Activated naive CD4-positive, alpha-beta T cell treated with anti-CD3 and anti-CD28 coated beads for 36 hours (primary cell): ENCODE results near the gene ADGRV1. TPM values are rescaled to one million over a fixed set of nuclear protein-coding genes. Genes with fewer than 3 reads are reported as not detected.

Experiments used
- CTCF ChIA-PET: fragments of 350-600 bp; sonication (Branson Sonifier 250); formaldehyde crosslinking; loops from one replicate; lab custom pipeline; 2021; ENCODE audit warnings: antibody characterized with exemption; lab: Charles Lee
- DNase-seq: peaks from one replicate; pipeline ENCODE4 v3.0.0-alpha.2; 2020
- H3K27ac Mint-ChIP-seq: one replicate; pipeline ENCODE4 v1.8.0; 2021; ENCODE audit warnings: mild to moderate bottlenecking, mixed read lengths
- H3K27me3 Mint-ChIP-seq: one replicate; pipeline ENCODE4 v1.8.0; 2021; ENCODE audit warnings: low read depth, mixed read lengths
- H3K36me3 Mint-ChIP-seq: one replicate; pipeline ENCODE4 v1.8.0; 2021; ENCODE audit warnings: low read depth, mixed read lengths
- H3K4me1 Mint-ChIP-seq: one replicate; pipeline ENCODE4 v1.8.0; 2021; ENCODE audit warnings: low read depth, mixed read lengths
- H3K4me3 Mint-ChIP-seq: one replicate; pipeline ENCODE4 v1.8.0; 2021; ENCODE audit warnings: mild to moderate bottlenecking, moderate library complexity, mixed read lengths
- H3K9me3 Mint-ChIP-seq: one replicate; pipeline ENCODE4 v1.8.0; 2021; ENCODE audit warnings: mixed read lengths
- intact Hi-C: fragments of 100-400 bp; cut with micrococcal nuclease; formaldehyde crosslinking; loops from one replicate; pipeline ENCODE4 v1.15.1; 2023
- total RNA-seq, 2 experiments: library from RNA; stranded (reverse); gene quantifications; one replicate each; pipeline ENCODE4 v1.2.3, GENCODE V29; 2021

Gene ADGRV1
- total RNA-seq, 2 experiments from 2014 or later, result not detected

DNA sequence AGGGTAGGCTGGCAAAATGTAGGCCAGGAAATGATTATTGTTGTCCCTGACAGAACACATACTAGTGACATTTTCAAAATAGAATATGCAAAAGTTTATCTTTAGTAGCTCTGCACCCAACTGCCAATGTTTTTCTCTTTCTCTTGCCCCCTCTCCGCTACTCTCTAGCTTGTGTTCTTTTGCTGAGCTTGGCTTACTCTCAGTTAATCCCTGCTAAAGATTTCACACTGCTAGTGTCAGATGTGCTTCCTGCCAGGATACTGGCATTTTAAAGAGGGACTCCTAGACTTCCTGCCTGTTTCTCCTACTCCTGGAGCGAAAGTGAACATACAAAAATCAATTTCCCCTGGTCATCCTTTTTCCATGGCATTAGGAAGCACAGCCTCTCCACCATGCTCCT, 564.1 kb downstream of the ADGRV1 start:
- no peaks in the 10 kb centered on the region for H3K27me3 Mint-ChIP-seq
- no peaks in the 10 kb centered on the region for H3K4me1 Mint-ChIP-seq
- H3K36me3 Mint-ChIP-seq, result no peaks in the 10 kb centered on the region
- H3K27ac Mint-ChIP-seq, result no peak overlapping the region
- DNase-seq, result no peak
- CTCF ChIA-PET, result interaction anchor here (0.7 kb wide), 1 partner anchor 104 kb away, joined by 3 read pairs; no protein-coding TSS in a partner anchor
- intact Hi-C loops, result no loop called here
- H3K4me3 Mint-ChIP-seq, result no peak overlapping the region
- no peaks in the 10 kb centered on the region for H3K9me3 Mint-ChIP-seq

GRCh38 chr5:91123291-91123690, 564.7 kb downstream of the ADGRV1 start:
- H3K4me1 Mint-ChIP-seq, result no peaks in the 10 kb centered on the region
- no peak overlapping the region for H3K4me3 Mint-ChIP-seq
- intact Hi-C loops, result no loop called here
- CTCF ChIA-PET, result no interaction called here
- no peaks in the 10 kb centered on the region for H3K27me3 Mint-ChIP-seq
- H3K9me3 Mint-ChIP-seq, result no peaks in the 10 kb centered on the region
- H3K36me3 Mint-ChIP-seq, result no peaks in the 10 kb centered on the region
- no peak for DNase-seq
- H3K27ac Mint-ChIP-seq, result no peak overlapping the region

- Mint-ChIP-seq H3K4me1 (no peaks in the 10 kb centered on the region), H3K36me3 (no peaks in the 10 kb centered on the region), H3K27ac (no peak overlapping the region), H3K9me3 (no peaks in the 10 kb centered on the region), H3K27me3 (no peaks in the 10 kb centered on the region), H3K4me3 (no peak overlapping the region)
- CTCF ChIA-PET, result no interaction called here
- intact Hi-C loops, result no loop called here
- no peak for DNase-seq
Measured at GRCh38 chr5:91123901-91124300, 565.3 kb downstream of the ADGRV1 start.

- Mint-ChIP-seq H3K4me3 (no peak overlapping the region), H3K27me3 (no peaks in the 10 kb centered on the region), H3K36me3 (no peaks in the 10 kb centered on the region), H3K4me1 (no peaks in the 10 kb centered on the region), H3K27ac (no peak overlapping the region), H3K9me3 (no peaks in the 10 kb centered on the region)
- no peak for DNase-seq
- intact Hi-C loops, result no loop called here
- CTCF ChIA-PET, result no interaction called here
Measured at GRCh38 chr5:91125916-91126315, 567.3 kb downstream of the ADGRV1 start.

DNA sequence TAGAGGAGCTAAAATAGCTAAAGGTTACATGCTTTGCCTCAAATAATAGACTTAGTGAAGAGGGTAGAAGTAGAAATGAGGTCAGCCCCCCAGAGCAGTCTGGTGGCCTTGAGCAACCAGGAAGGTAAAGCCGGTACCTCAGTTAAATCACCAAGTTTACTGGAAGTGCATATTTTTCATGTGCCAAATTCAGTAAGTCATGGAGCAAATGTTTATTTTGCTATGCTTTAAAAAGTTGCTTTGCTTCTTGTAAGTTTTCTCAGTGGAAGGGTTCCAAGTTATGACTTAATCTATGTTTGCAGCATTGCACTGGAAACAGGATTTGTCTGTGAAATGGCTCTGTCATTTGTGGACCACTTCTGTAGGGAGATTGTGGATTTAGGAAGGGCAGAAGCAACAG, 567.9 kb downstream of the ADGRV1 start:
- intact Hi-C loops, result no loop called here
- Mint-ChIP-seq H3K4me3 (no peak overlapping the region), H3K36me3 (no peaks in the 10 kb centered on the region), H3K27me3 (no peaks in the 10 kb centered on the region), H3K9me3 (no peaks in the 10 kb centered on the region), H3K27ac (no peak overlapping the region), H3K4me1 (no peaks in the 10 kb centered on the region)
- DNase-seq, result no peak
- CTCF ChIA-PET, result no interaction called here

DNA sequence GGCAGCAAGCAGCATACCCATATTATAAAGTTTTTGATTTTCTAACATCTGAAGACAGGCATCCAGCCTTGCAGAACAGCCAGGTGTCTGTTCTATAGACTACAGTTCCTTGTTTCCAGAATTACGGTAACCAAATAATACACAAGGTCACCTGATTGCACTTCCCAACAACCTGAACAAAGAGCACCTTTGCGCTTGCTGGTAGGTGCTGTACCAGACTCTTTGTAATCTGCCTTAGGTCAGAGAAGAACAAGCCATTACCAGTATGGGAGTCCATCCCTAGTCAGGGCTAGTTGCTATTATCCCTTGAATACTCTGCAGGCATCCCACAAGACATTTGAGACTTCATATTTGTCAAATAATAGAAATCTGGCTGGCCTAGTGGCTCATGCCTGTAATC, 568.3 kb downstream of the ADGRV1 start:
- H3K36me3 Mint-ChIP-seq, result no peaks in the 10 kb centered on the region
- no peaks in the 10 kb centered on the region for H3K27me3 Mint-ChIP-seq
- H3K9me3 Mint-ChIP-seq, result no peaks in the 10 kb centered on the region
- no peaks in the 10 kb centered on the region for H3K4me1 Mint-ChIP-seq
- no peak for DNase-seq
- intact Hi-C loops, result no loop called here
- H3K4me3 Mint-ChIP-seq, result no peak overlapping the region
- CTCF ChIA-PET, result interaction anchor here (0.6 to 1.3 kb wide), 2 partner anchors 24 to 747 kb away, joined by 3 to 4 read pairs; no protein-coding TSS in a partner anchor
- H3K27ac Mint-ChIP-seq, result no peak overlapping the region

DNA sequence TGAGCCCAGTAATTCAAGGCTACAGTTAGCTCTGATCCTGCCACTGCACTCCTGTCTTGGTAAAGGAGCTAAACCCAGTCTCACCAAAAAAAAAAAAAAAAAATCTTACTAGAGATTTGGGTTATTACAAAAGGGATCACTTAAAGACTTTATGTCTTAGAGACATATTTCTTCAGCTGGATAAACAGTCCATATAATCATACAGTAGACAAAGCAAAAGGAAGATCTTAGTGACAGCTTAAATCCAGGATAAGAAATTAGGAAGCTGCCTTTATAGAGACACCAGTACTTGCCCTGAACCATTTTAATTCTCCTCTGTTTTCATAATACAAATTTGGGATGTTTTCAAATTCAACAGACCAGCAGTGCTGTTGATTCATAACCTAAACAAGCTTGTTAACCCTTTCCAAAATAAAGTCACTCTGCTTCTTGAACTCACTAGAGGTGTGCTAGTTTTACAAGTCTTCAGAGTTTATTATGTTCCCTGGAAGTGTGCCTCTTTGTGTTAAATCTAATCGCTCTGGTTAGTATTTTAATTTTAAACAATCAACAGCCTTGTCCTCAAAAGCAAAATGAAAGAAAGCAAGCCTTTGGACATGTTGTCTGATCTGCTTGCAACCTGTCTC, 569.0 kb downstream of the ADGRV1 start:
- intact Hi-C loops, result no loop called here
- no peak for DNase-seq
- no peak overlapping the region for H3K27ac Mint-ChIP-seq
- CTCF ChIA-PET, result interaction anchor here (0.6 to 1.3 kb wide), 3 partner anchors 20 to 748 kb away, joined by 3 to 5 read pairs (median 4); no protein-coding TSS in a partner anchor
- H3K36me3 Mint-ChIP-seq, result no peaks in the 10 kb centered on the region
- H3K4me3 Mint-ChIP-seq, result no peak overlapping the region
- peaks cover 2% of the 10 kb centered on the region for H3K27me3 Mint-ChIP-seq
- no peaks in the 10 kb centered on the region for H3K9me3 Mint-ChIP-seq
- no peaks in the 10 kb centered on the region for H3K4me1 Mint-ChIP-seq

- CTCF ChIA-PET, result no interaction called here
- Mint-ChIP-seq H3K9me3 (no peaks in the 10 kb centered on the region), H3K36me3 (no peaks in the 10 kb centered on the region), H3K27ac (no peak overlapping the region), H3K4me1 (no peaks in the 10 kb centered on the region), H3K27me3 (peaks cover 3% of the 10 kb centered on the region), H3K4me3 (no peak overlapping the region)
- no peak for DNase-seq
- intact Hi-C loops, result no loop called here
Measured at GRCh38 chr5:91128604-91129003, 570.0 kb downstream of the ADGRV1 start.

DNA sequence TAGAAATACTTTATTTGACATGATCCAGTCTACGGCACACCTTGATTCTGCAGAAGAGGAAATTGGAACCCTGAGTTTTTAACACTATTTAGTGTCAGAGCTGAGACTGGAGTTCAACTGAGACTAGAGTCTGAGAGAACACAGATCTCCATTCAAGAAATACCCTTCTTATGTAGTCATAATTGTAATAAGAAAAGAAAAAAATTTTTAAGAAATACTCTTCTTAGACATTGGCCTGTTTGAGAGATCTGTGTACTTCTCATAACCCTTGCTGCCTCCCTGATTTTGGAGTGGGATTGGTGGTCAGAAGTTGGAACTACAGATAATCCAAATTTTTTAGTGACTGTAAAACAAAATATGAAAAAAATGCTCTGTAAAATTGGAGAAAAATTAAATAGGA, 571.2 kb downstream of the ADGRV1 start:
- DNase-seq, result no peak
- Mint-ChIP-seq H3K27me3 (peaks cover 3% of the 10 kb centered on the region), H3K9me3 (no peaks in the 10 kb centered on the region), H3K4me3 (no peak overlapping the region), H3K4me1 (no peaks in the 10 kb centered on the region), H3K36me3 (no peaks in the 10 kb centered on the region), H3K27ac (no peak overlapping the region)
- CTCF ChIA-PET, result no interaction called here
- intact Hi-C loops, result no loop called here

DNA sequence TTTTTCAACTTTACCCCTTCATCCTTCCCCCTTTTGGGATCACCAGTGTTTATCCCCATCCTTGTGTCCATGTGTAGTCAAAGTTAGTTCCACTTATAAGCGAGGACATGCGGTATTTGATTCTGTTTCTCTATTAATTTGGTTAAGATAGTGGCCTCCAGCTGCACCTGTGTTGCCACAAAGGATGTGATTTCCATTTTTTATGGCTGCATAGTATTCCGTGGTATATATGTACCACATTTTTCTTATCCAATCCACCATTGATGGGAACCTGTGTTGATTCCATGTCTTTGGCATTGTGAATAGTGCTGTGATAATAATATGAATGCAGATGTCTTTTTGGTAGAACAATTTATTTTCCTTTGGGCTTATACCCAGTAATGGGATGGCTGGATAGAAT, 572.2 kb downstream of the ADGRV1 start:
- intact Hi-C loops, result no loop called here
- CTCF ChIA-PET, result interaction anchor here (0.6 kb wide), 1 partner anchor 19 kb away, joined by 3 read pairs; no protein-coding TSS in a partner anchor
- H3K27me3 Mint-ChIP-seq, result peaks cover 5% of the 10 kb centered on the region
- no peaks in the 10 kb centered on the region for H3K4me1 Mint-ChIP-seq
- H3K4me3 Mint-ChIP-seq, result no peak overlapping the region
- no peaks in the 10 kb centered on the region for H3K36me3 Mint-ChIP-seq
- no peaks in the 10 kb centered on the region for H3K9me3 Mint-ChIP-seq
- no peak overlapping the region for H3K27ac Mint-ChIP-seq
- DNase-seq, result no peak

DNA sequence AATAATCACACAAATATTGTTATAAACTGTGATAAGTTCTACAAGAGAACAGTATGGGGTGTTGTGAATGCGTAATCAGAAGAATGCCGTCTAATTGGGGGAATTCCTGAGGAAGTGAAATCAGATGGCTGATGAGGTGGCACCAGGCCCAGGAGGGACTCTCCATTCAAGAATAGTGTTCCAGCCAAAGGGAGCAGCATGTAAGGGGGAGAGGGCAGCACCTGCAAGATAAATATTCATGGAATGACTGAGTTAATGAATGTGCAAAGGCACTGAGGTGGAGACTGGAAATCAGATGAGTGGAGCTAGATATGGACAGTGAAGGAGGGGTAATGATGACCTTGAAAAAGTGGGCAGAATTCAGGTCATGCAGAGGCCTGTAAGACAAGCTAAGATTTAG, 574.0 kb downstream of the ADGRV1 start:
- Mint-ChIP-seq H3K36me3 (no peaks in the 10 kb centered on the region), H3K4me1 (no peaks in the 10 kb centered on the region), H3K27ac (no peak overlapping the region), H3K4me3 (no peak overlapping the region), H3K9me3 (no peaks in the 10 kb centered on the region), H3K27me3 (peaks cover 6% of the 10 kb centered on the region)
- intact Hi-C loops, result no loop called here
- no peak for DNase-seq
- CTCF ChIA-PET, result no interaction called here

GRCh38 chr5:91133183-91133582, 574.6 kb downstream of the ADGRV1 start:
- H3K9me3 Mint-ChIP-seq, result no peaks in the 10 kb centered on the region
- no peaks in the 10 kb centered on the region for H3K36me3 Mint-ChIP-seq
- intact Hi-C loops, result no loop called here
- H3K27me3 Mint-ChIP-seq, result peaks cover 6% of the 10 kb centered on the region
- H3K4me3 Mint-ChIP-seq, result no peak overlapping the region
- H3K4me1 Mint-ChIP-seq, result no peaks in the 10 kb centered on the region
- CTCF ChIA-PET, result no interaction called here
- no peak overlapping the region for H3K27ac Mint-ChIP-seq
- no peak for DNase-seq

DNA sequence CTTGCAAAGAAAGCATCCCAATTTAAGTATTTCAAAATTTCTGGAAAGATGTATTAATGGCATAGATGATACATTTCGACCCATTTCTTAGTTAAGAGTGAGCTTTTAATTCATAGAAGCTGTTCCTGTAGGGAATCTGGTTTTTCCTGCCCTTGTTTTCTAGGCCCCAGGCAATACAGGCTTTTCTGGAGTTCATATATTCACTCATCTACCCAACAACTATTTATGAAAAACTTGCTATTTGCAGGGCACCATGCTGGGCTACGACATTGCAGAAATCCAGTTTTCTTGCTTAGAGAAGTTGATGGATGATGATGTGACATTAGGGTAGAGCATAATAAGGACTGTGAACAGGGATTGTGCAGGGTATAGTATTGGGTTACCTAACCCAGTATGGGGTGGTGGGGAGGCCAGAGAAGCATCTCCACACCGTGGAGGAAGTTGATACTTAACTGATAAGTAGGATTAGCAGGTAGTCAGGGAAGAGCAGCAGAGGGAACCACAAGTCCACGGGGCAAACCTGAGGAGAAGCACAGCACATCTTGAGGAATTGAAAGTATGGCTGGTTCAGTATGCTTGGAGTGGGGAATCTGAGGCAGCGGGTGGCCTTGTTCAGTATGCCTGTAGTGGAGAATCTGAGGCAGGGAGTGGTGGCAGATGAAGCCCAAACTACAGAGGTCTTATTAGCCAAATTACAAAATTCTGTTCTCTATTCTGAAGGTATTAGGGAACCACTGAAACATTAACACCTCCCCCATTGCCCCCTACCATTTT, 577.1 kb downstream of the ADGRV1 start:
- Mint-ChIP-seq H3K4me3 (no peak overlapping the region), H3K9me3 (no peaks in the 10 kb centered on the region), H3K27me3 (peaks cover 6% of the 10 kb centered on the region), H3K36me3 (no peaks in the 10 kb centered on the region), H3K27ac (no peak overlapping the region), H3K4me1 (no peaks in the 10 kb centered on the region)
- no peak for DNase-seq
- CTCF ChIA-PET, result no interaction called here
- intact Hi-C loops, result no loop called here
